HG02884 (cell line): ENCODE measurements around the gene SMIM24.

Experiments
- ATAC-seq: cut with Tn5 transposase; IDR thresholded peaks from one replicate; pipeline ENCODE4 v1.9.1; 2021; ENCODE audit warnings: mild to moderate bottlenecking, moderate library complexity; ENCODE audit not compliant: unreplicated experiment

Gene SMIM24

GRCh38 chr19:3476830-3477229, 3.5 kb downstream of the SMIM24 start:
- ATAC-seq: no peak

- no peak for ATAC-seq
Observed at GRCh38 chr19:3475449-3475848, 4.9 kb downstream of the SMIM24 start.

- no peak for ATAC-seq
Observed at GRCh38 chr19:3474614-3475013, 5.7 kb downstream of the SMIM24 start.

- no peak for ATAC-seq
Observed at GRCh38 chr19:3474010-3474409, 6.3 kb downstream of the SMIM24 start.

GRCh38 chr19:3471954-3472655, 8.2 kb downstream of the SMIM24 start:
- no peak for ATAC-seq

GRCh38 chr19:3470500-3471128, 9.7 kb downstream of the SMIM24 start:
- no peak for ATAC-seq

GRCh38 chr19:3469638-3470499, 10.5 kb downstream of the SMIM24 start:
- no peak for ATAC-seq

- ATAC-seq: no peak
Observed at GRCh38 chr19:3468211-3468610, 12.1 kb downstream of the SMIM24 start.

- ATAC-seq: no peak
Observed at GRCh38 chr19:3467437-3468198, 12.7 kb downstream of the SMIM24 start.

- no peak for ATAC-seq
Observed at GRCh38 chr19:3466635-3467034, 13.7 kb downstream of the SMIM24 start.

GRCh38 chr19:3465552-3465951, 14.8 kb downstream of the SMIM24 start:
- no peak for ATAC-seq

- no peak for ATAC-seq
Observed at GRCh38 chr19:3464587-3465235, 15.6 kb downstream of the SMIM24 start.

- no peak for ATAC-seq
Observed at GRCh38 chr19:3463714-3464586, 16.4 kb downstream of the SMIM24 start.

- ATAC-seq: no peak
Observed at GRCh38 chr19:3462991-3463713, 17.2 kb downstream of the SMIM24 start.

- no peak for ATAC-seq
Observed at GRCh38 chr19:3459965-3460582, 20.3 kb downstream of the SMIM24 start.

GRCh38 chr19:3459089-3459881, 21.0 kb downstream of the SMIM24 start:
- ATAC-seq: no peak

- ATAC-seq: no peak
Observed at GRCh38 chr19:3458229-3459088, 21.9 kb downstream of the SMIM24 start.
